Subcutaneous abdominal adipose tissue (tissue), 5 donors: Measurements from ENCODE around the gene TAF1.

Experiments used
- H3K27ac ChIP-seq: one replicate; pipeline ENCODE4 v1.7.0; 2013; ENCODE audit warnings: low read depth, mild to moderate bottlenecking, inconsistent platforms, low read length, moderate library complexity
- H3K27me3 ChIP-seq, 5 donors: one replicate each; pipeline ENCODE4 v1.7.0; 2013; ENCODE audit warnings: low read length in 5 of 5, inconsistent platforms in 1 of 5; ENCODE audit not compliant: control insufficient read depth in 5 of 5, insufficient read depth in 4 of 5
- H3K36me3 ChIP-seq, 5 donors: one replicate each; pipeline ENCODE4 v1.7.0; 2013; ENCODE audit warnings: low read length in 5 of 5; ENCODE audit not compliant: control insufficient read depth in 5 of 5, insufficient read depth in 5 of 5
- H3K4me1 ChIP-seq, 5 donors: one replicate each; pipeline ENCODE4 v1.7.0; 2013; ENCODE audit warnings: low read length in 5 of 5, mild to moderate bottlenecking in 3 of 5, moderate library complexity in 1 of 5; ENCODE audit not compliant: control insufficient read depth in 5 of 5, insufficient read depth in 5 of 5
- H3K4me3 ChIP-seq, 5 donors: one replicate each; pipeline ENCODE4 v1.7.0; 2013; ENCODE audit warnings: low read length in 5 of 5, low read depth in 1 of 5
- H3K9ac ChIP-seq, 5 donors: one replicate each; pipeline ENCODE4 v1.7.0; 2013; ENCODE audit warnings: low read length in 5 of 5, mild to moderate bottlenecking in 4 of 5, moderate library complexity in 3 of 5
- H3K9me3 ChIP-seq, 5 donors: one replicate each; pipeline ENCODE4 v1.7.0; 2013; ENCODE audit warnings: low read length in 5 of 5; ENCODE audit not compliant: control insufficient read depth in 5 of 5
- donor health status: healthy.
- donor health status: healthy.
- donor health status: healthy.
- donor health status: healthy.
- donor health status: healthy.

TAF1 gene

GRCh38 chrX:71454222-71454621 is 88.1 kb downstream of the TAF1 start:
- Histone ChIP-seq H3K4me3 (no peak overlapping the region), H3K36me3 (peaks cover 20 to 54% (median 33%) of the 10 kb centered on the region in 5 donors), H3K27ac (no peak overlapping the region), H3K27me3 (no peaks in the 10 kb centered on the region), H3K4me1 (no peaks in the 10 kb centered on the region), H3K9me3 (no peaks in the 10 kb centered on the region), H3K9ac (no peak overlapping the region)

GRCh38 chrX:71458866-71459265 is 92.7 kb downstream of the TAF1 start:
- Histone ChIP-seq H3K9me3 (no peaks in the 10 kb centered on the region), H3K36me3 (peaks cover 50 to 84% (median 65%) of the 10 kb centered on the region in 5 donors), H3K27ac (no peak overlapping the region), H3K4me1 (no peaks in the 10 kb centered on the region), H3K27me3 (peaks cover 0 to 6% (median 0%) of the 10 kb centered on the region in 5 donors), H3K4me3 (no peak overlapping the region), H3K9ac (no peak overlapping the region)

GRCh38 chrX:71464968-71465367 is 98.8 kb downstream of the TAF1 start:
- peaks cover 30 to 49% (median 37%) of the 10 kb centered on the region in 5 donors for H3K36me3 ChIP-seq
- no peak overlapping the region for H3K9ac ChIP-seq
- no peak overlapping the region for H3K4me3 ChIP-seq
- H3K27ac ChIP-seq = no peak overlapping the region
- H3K4me1 ChIP-seq = no peaks in the 10 kb centered on the region
- peaks cover 0 to 8% (median 0%) of the 10 kb centered on the region in 5 donors for H3K27me3 ChIP-seq
- H3K9me3 ChIP-seq = no peaks in the 10 kb centered on the region

- peaks cover 16 to 28% (median 20%) of the 10 kb centered on the region in 5 donors for H3K36me3 ChIP-seq
- no peak overlapping the region for H3K4me3 ChIP-seq
- H3K27me3 ChIP-seq = peaks cover 0 to 2% (median 0%) of the 10 kb centered on the region in 5 donors
- no peaks in the 10 kb centered on the region for H3K9me3 ChIP-seq
- H3K4me1 ChIP-seq = no peaks in the 10 kb centered on the region
- H3K9ac ChIP-seq = no peak overlapping the region
- no peak overlapping the region for H3K27ac ChIP-seq
These were observed 100.9 kb downstream of the TAF1 start for GRCh38 chrX:71466979-71467523.

GRCh38 chrX:71475785-71476540 is 109.8 kb downstream of the TAF1 start:
- Histone ChIP-seq H3K36me3 (peaks cover 0 to 4% (median 0%) of the 10 kb centered on the region in 5 donors), H3K4me1 (no peaks in the 10 kb centered on the region), H3K27ac (no peak overlapping the region), H3K9me3 (no peaks in the 10 kb centered on the region), H3K27me3 (no peaks in the 10 kb centered on the region), H3K4me3 (no peak overlapping the region), H3K9ac (no peak overlapping the region)

GRCh38 chrX:71482228-71482958 is 116.2 kb downstream of the TAF1 start:
- H3K27me3 ChIP-seq = no peaks in the 10 kb centered on the region
- H3K36me3 ChIP-seq = no peaks in the 10 kb centered on the region
- no peak overlapping the region for H3K9ac ChIP-seq
- no peaks in the 10 kb centered on the region for H3K9me3 ChIP-seq
- no peak overlapping the region for H3K4me3 ChIP-seq
- no peaks in the 10 kb centered on the region for H3K4me1 ChIP-seq
- H3K27ac ChIP-seq = no peak overlapping the region

GRCh38 chrX:71487814-71488213 is 121.7 kb downstream of the TAF1 start:
- no peak overlapping the region for H3K4me3 ChIP-seq
- peaks cover 0 to 2% (median 0%) of the 10 kb centered on the region in 5 donors for H3K27me3 ChIP-seq
- no peak overlapping the region for H3K27ac ChIP-seq
- H3K9ac ChIP-seq = no peak overlapping the region
- no peaks in the 10 kb centered on the region for H3K36me3 ChIP-seq
- H3K9me3 ChIP-seq = peaks cover 0 to 4% (median 0%) of the 10 kb centered on the region in 5 donors
- peaks cover 0 to 7% (median 4%) of the 10 kb centered on the region in 5 donors for H3K4me1 ChIP-seq

- H3K4me1 ChIP-seq = peaks cover 0 to 10% (median 4%) of the 10 kb centered on the region in 5 donors
- H3K4me3 ChIP-seq = no peak overlapping the region
- no peak overlapping the region for H3K9ac ChIP-seq
- H3K27ac ChIP-seq = no peak overlapping the region
- H3K27me3 ChIP-seq = peaks cover 0 to 2% (median 0%) of the 10 kb centered on the region in 5 donors
- peaks cover 0 to 4% (median 0%) of the 10 kb centered on the region in 5 donors for H3K9me3 ChIP-seq
- H3K36me3 ChIP-seq = no peaks in the 10 kb centered on the region
These were observed 123.4 kb downstream of the TAF1 start for GRCh38 chrX:71489540-71489939.

GRCh38 chrX:71492231-71493065 is 126.3 kb downstream of the TAF1 start:
- H3K9me3 ChIP-seq = peaks cover 0 to 4% (median 0%) of the 10 kb centered on the region in 5 donors
- H3K36me3 ChIP-seq = no peaks in the 10 kb centered on the region
- H3K4me3 ChIP-seq = peak overlapping the region in 4 of 5 donors; percentile 58 to 79 (median 68)
- H3K27ac ChIP-seq = peak overlapping the region; percentile 45
- peak overlapping the region in 4 of 5 donors; percentile 25 to 55 (median 30) for H3K9ac ChIP-seq
- peaks cover 0 to 2% (median 0%) of the 10 kb centered on the region in 5 donors for H3K27me3 ChIP-seq
- H3K4me1 ChIP-seq = peaks cover 0 to 10% (median 4%) of the 10 kb centered on the region in 5 donors
